GM12872 (cell line): Measurements from ENCODE around the gene IL1B.

Experiments used
- TF ChIP-seq, protein P1 (sequence below): IDR thresholded peaks from 3 replicates; pipeline ENCODE4 v1.5.1; 2011; ENCODE audit warnings: low read depth, mild to moderate bottlenecking, low read length, moderate library complexity; ENCODE audit not compliant: insufficient read depth

Gene IL1B

DNA sequence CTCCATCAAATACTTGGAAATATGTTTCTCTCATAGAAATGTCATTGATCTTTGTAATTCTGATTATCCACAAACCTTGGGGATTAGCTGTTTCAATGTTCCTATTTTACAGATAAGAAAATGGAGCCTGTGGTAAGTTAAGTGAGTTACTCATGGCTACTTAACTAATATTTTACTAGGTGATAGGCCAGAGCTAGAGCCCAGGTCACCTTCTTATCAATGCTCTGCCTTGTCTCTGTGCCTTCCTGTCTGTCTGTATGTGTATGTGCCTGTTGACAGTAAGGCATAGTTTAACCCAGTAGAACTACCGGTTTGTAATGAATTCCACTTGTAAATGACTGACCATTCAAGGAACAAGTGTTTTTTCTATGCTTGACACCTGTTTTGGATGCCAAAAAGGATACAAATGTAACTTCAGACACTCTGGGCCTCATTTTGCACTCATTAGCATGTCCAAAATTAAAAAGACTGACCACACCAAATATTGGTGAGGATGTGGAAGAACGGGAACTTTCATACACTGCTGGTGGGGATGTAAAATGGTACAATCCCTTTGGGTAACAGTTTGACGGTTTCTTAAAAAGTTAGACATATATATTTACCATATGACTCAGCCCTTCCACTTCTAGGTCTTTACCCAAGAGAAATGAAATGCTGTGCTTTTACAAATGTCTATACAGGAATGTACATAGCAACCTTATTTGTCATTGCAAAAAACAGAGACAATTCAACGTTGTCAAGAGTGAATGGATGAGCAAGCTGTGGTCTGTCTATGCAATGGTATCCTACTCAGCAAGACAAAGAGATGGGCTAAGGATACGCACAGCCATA lies 32.7 kb downstream of the IL1B start:
- TF ChIP-seq, protein P1, sequence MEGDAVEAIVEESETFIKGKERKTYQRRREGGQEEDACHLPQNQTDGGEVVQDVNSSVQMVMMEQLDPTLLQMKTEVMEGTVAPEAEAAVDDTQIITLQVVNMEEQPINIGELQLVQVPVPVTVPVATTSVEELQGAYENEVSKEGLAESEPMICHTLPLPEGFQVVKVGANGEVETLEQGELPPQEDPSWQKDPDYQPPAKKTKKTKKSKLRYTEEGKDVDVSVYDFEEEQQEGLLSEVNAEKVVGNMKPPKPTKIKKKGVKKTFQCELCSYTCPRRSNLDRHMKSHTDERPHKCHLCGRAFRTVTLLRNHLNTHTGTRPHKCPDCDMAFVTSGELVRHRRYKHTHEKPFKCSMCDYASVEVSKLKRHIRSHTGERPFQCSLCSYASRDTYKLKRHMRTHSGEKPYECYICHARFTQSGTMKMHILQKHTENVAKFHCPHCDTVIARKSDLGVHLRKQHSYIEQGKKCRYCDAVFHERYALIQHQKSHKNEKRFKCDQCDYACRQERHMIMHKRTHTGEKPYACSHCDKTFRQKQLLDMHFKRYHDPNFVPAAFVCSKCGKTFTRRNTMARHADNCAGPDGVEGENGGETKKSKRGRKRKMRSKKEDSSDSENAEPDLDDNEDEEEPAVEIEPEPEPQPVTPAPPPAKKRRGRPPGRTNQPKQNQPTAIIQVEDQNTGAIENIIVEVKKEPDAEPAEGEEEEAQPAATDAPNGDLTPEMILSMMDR = no peak

DNA sequence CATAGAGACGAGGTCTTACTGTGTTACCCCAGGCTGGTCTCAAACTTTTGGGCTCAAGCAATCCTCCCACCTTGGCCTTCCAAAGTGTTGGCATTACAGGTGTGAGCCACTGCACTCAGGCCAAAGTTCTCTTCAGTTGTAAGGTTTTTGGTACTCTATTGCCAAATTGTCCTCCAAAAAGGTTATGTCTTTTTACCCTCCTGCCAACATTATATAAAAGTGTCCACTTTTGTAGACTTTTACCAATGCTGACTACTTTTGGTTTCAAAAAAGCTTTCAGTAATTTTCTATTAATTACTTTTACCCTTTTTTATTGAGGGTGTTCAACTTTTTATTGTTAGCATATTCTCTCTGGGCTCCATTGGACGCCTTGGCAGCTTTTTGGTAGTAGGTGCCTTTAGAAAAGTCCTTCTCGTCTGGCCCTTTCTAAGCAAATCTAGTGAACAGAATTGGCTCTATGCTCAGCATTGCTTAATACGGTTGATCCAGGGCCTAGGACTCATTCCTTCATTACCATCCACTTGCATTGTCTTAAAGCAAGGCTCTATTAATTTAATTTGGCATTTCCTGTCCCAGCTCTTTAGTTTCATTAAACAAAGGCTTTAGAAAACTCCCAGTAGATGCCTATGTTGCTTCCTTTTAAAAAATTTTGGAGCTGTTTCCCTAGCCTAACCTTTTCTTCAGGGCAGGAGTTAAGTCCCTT lies 35.5 kb downstream of the IL1B start:
- TF ChIP-seq, protein P1 = no peak

DNA sequence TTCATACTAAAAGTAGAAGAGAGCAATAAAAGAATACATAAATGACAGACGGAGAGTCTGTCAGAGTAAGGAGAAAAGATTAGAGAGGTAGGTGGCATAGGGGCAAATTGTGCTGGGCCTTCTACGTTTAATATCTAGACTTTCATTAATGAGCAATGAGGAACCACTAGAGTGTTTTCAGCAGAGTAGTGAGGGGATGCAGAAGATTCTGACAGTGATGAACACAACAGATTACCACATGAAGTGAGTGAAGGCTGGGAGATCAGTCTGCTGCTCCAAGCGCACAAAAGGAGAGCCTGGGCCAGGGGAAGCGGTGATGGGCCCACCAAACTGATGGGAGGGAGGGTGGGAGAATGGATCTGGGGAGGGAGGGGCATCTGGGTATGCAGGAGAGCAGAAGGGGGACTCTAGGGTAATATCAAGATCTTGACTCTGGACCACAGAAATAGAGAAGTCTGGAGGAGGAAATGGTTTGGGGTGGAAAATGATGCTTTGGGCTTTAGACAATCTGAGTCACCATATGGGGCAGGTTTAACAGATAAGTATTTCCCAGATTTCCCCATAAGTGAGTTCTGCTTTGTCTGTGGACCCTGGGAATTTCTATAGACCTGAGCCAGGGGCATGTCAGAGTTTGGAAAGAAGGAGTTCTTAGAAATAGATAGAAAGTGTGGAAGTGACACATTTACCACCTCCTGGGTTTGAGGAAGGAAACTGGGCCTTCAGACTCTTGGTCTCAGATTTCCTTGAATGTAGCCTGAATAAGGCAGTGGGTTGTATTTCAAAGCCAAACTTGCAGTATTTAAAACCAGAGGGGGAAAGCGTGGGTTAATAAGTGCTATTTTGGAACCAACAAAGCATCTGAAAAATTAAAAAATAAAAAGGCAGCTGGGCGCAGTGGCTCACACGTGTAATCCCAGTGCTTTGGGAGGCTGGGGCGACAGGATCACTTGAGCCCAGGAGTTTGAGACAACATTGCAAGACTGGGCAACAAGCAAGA lies 37.3 kb downstream of the IL1B start:
- TF ChIP-seq, protein P1 = no peak

DNA sequence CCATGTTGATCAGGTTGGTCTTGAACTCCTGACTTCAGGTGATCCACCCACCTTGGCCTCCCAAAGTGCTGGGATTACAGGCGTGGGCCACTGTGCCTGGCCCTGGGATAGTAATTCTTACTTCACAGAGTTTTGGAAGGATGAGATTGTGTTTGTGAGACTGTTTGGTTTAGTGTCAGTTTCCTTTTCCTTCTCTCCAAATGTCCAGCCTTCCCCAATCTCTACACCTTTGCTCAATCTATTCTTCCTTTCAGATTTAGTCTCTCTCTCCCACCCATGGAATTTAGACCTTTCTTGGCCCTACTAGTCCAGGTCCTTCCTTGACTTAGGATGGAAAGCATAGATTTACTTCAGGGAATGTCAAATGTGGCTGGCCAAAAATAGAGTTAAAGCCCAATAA lies 40.1 kb downstream of the IL1B start:
- TF ChIP-seq, protein P1 = no peak

DNA sequence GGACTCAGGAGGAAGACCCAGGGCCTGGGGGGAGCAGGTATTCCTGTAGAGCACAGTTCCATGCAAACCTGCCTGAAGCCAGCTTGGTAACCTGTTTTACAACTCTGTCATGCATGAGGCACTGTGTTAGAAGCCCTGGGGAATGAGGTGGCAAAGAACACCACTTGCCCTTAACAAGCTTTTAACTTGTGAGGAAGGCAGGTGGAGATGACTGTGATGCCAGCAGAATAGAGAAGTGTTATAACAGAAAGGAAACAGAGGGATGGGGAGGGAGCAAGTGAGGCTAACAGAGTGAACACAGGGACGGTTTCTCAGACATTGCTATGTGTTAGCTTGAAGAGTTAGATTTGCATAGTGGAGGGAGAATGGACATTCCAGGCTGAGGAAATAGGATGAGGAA lies 40.8 kb downstream of the IL1B start:
- TF ChIP-seq, protein P1 = no peak

DNA sequence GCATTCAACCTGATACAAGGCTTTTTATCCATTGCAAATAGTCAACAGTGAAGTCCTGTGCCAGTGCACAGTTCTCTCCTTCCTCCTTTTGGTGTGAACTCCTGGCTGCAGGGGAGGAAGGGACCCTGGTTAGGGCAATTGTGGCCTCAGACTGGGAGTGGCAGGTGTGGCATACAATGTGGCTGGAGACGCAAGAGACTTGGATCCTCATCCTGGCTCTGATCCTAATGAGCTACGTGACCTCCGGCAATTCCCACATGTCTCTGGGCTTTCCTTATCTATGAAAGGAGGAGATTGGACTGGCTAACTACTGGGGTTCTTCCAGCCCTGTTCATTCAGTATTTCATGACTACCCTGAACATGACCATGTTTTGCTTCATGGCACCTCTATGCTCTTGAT lies 41.7 kb downstream of the IL1B start:
- TF ChIP-seq, protein P1 = no peak
